Activated naive CD8-positive, alpha-beta T cell (primary cell): ENCODE results near the gene SLC30A7.

Experiments
- H3K27ac Mint-ChIP-seq: one replicate; pipeline ENCODE4 v1.8.0; 2021; ENCODE audit warnings: mixed read lengths
- H3K27me3 Mint-ChIP-seq: one replicate; pipeline ENCODE4 v1.8.0; 2021; ENCODE audit warnings: mixed read lengths
- H3K36me3 Mint-ChIP-seq: one replicate; pipeline ENCODE4 v1.8.0; 2021; ENCODE audit warnings: mixed read lengths
- H3K4me1 Mint-ChIP-seq: one replicate; pipeline ENCODE4 v1.8.0; 2021; ENCODE audit warnings: low read depth, mixed read lengths
- H3K4me3 Mint-ChIP-seq: one replicate; pipeline ENCODE4 v1.8.0; 2021; ENCODE audit warnings: mild to moderate bottlenecking, mixed read lengths
- H3K9me3 Mint-ChIP-seq: one replicate; pipeline ENCODE4 v1.8.0; 2021; ENCODE audit warnings: low read depth, mixed read lengths

Gene SLC30A7

DNA sequence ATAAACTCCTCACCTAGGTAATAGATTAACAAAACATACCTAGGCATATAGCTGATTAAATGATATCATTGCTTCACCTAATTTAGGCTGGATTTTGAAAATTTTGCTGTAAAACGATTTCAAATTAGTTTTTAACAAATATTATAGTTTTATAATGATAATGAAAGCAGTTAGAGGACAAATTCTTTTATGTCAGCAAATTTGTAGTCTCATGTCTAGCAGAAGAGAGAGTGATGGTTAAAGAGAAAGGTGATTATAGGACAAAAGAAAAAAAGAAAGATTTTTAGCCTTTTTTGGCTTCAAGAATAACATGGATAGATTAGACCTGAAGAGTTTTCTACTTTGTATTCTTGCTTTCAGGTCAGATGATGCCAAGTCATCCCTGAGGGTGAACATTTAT is 133.3 kb downstream of the SLC30A7 start:
- no peaks in the 10 kb centered on the region for H3K9me3 Mint-ChIP-seq
- H3K27ac Mint-ChIP-seq, result no peak overlapping the region
- H3K4me1 Mint-ChIP-seq, result peaks cover 67% of the 10 kb centered on the region
- peak overlapping the region; percentile 100 for H3K4me3 Mint-ChIP-seq
- H3K36me3 Mint-ChIP-seq, result peaks cover 35% of the 10 kb centered on the region
- H3K27me3 Mint-ChIP-seq, result no peaks in the 10 kb centered on the region

DNA sequence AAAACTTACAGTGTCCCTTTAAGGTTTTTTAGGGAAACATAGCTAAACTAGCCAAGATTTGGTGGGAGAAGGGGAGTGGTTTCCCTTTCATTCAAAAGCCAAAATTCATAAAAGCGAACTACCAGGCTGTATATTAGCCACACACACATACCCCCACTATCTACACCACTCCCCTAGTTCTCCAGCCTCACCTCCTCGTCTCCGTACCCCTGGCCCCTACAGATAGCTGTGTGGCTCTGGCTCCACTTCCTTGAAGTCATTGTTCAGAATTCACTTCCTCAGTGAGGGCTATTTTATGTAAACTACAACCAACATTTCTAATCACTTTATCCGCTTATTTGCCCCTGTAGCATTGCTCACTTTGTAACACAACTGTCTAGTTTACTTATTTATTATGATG is 135.0 kb downstream of the SLC30A7 start:
- Mint-ChIP-seq H3K36me3 (peaks cover 35% of the 10 kb centered on the region), H3K4me3 (peak overlapping the region; percentile 27), H3K9me3 (no peaks in the 10 kb centered on the region), H3K27ac (no peak overlapping the region), H3K27me3 (no peaks in the 10 kb centered on the region), H3K4me1 (peaks cover 71% of the 10 kb centered on the region)
